NCI-H2196 (cell line): ENCODE data around the gene SCAMP3.
"Not testable (repeated sequence)": the region's sequence is repeated elsewhere in the genome, so short reads cannot be mapped to it uniquely, and the experiment has no call there.

Source experiments
- DNase-seq: peaks from one replicate; lab custom pipeline; 2025; ENCODE audit not compliant: unreplicated experiment; lab: John Stamatoyannopoulos, UW

Gene SCAMP3

DNA sequence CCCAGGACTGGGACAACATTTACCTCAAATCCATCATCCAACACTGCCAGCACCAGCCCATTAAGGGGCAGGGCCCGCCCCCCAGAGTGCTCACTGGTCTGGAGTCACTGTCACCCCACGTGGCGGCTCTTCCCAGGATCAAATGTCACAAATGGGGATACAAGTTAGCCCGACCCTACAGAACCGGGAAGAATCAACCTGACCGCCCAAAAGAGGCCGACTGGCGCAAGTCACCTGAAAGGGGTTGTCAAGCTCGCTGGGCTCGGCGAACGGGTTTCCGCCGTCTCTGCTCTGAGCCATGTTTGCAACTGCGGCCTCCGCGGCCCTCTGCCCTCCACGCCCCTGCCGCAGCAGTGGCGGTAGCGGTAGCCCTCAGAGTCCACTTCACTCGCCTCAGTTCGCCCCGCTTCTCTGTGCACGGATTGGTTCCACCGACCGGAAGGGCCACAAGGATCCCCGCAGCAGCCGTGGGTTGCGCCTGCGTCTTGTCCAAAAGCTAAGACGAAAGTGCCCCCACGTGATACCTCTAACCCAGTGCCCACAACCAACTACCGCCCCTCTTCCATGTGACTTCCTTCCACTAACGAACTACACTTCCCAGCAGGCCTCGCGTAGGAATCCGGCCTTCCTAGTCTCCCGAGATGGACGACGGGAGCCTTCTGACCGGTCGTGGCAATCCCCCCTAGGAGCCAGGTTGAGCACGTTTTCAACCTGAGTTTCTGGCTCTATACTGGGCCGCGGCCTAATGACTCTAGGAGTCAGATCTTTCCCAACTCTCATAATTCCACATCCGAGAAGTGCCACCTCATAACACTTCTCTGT, at the start of gene SCAMP3:
Gene SCAMP3, minus strand, starts transcription at position 509 of the 822 bp plus-strand sequence. Its CDS starts 209 bp downstream, at position 300.
- peak; percentile 97 for DNase-seq

DNA sequence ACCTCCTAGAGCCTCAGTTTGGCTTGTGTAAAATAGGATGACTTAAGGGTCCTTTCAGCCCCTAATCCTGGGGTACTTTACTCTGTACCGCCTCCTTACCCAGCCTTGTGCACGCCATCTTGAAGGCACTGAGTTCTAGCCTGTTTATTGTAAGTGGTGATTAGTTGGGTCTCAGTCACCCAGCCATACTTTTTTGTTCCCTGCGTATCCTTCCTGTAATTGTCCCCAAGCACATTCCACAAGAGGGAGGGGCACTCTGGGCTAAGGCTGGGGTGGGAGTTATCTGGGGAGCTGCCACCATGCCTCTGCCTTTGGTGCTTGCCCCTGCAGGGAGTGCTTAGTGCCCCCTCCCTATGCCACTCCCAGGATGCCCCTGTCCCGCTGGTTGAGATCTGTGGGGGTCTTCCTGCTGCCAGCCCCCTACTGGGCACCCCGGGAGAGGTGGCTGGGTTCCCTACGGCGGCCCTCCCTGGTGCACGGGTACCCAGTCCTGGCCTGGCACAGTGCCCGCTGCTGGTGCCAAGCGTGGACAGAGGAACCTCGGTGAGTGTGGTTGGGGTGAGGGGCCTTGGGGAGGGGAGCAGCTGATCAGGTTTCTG, 47.4 kb upstream of the SCAMP3 start:
- DNase-seq: peak; percentile 28

DNA sequence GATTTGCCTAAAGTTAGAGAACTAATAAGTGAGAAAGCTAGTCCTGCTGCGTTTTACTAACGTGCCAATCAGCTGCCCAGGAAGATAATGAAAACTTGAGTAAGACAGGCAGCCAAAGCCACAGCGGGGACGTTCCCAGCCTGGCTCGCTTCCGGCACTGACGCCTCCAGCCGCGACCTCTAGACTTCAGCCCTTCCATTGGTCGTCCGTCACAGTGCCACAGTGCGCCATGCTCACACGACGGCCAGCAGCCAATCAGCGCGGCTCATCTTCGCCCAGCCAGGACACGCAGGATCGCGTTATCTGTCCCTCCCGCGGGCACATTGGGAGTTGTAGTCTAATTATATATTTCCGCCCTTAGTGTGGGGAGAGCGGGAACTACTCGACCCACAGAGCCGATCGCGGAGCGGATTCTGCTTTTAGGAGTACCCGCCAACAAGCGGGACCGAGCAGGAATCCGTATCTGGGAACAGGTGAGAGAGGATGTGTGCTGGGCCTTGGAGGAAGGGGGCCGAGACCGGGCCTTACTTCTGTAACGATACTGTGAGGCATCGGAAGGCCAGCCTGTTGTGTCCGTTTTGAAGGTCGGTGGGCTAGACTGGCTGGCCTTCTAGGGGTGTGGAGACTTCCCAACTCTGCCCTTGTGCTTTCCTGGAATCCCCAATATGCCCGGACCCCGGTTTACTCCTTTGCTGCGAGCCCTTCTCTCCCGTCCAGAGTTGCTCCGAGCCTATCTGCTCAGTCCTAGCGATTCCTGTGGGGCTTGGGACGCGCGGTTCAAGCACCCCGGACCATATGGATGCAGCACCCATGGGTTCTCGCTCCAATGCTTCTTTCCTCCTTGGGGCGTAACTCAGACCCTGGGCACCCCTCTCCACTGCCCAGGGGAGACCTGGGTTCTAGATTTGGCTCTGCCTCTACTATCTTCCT, 46.6 kb upstream of the SCAMP3 start, which contains the start of gene FDPS:
Gene FDPS, plus strand, starts transcription at position 374 of the 930 bp plus-strand sequence. CDS start 924 bp downstream, outside the sequence.
- peak; percentile 98 for DNase-seq

DNA sequence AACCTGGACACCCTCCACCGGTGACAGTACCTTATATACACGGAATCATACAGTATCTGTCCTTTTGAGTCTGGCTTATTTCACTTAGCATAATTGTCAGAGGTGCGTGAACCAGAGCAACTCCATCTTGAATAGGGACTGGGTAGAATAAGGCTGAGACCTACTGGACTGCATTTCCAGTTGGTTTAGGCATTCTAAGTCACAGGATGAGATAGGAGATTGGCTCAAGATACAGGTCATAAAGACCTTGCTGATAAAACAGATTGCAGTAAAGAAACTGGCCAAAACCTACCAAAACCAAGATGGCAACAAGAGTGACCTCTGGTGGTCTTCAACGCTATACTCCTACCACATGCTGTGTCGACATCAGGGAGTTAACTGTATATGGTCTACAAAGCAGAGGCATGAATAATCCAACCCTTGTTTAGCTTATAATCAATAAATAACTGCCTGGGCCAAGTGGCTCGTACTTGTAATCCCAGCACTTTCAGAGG, 45.1 kb upstream of the SCAMP3 start:
- DNase-seq: no peak

DNA sequence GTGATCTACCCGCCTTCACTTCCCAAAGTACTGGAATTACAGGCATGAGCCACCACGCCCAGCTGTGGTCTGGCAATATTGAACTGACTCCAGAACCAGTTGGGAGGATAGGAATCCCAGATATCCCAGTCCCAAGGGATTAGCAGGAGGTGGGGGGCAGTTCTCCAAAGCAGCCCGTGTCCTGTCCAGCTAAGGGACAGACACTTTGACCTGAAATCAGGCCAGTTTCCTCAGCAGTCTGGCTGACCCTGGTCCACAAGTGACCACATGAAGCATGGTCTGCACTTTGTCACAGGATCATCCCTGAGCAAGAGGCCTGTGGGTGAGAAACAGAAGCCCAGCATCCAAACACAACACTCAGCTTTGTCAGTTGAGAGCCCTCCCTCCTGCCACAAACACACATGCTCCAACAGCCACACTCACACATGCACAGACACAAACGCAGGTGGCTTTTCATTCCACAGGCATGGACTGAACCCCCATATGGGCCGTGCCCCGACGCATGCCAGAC, 43.8 kb upstream of the SCAMP3 start:
- DNase-seq: no peak

DNA sequence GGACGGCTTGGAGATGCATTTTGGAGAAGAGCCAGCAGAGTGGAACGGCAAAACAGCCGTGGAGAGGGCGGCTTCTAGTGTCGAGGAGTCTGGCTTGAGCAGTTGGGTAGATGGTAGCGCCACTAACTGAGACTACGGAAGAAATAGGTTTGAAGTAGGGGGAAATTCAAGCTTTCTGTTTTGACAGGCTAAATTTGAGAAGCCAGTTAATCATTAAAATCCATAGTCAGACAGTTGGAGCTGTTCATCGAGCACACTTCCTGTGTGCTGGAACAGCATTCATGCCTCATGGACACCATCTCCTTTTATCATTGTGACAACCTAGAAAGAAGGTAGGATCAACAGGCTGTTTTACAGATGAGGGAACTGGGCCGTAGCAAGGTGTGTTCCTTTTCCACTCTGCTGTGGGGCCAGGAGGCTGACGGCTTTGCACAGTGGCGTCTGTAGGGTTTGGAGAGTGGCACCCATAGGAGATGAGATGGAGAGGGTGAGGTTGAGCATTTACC, 42.5 kb upstream of the SCAMP3 start:
- no peak for DNase-seq

DNA sequence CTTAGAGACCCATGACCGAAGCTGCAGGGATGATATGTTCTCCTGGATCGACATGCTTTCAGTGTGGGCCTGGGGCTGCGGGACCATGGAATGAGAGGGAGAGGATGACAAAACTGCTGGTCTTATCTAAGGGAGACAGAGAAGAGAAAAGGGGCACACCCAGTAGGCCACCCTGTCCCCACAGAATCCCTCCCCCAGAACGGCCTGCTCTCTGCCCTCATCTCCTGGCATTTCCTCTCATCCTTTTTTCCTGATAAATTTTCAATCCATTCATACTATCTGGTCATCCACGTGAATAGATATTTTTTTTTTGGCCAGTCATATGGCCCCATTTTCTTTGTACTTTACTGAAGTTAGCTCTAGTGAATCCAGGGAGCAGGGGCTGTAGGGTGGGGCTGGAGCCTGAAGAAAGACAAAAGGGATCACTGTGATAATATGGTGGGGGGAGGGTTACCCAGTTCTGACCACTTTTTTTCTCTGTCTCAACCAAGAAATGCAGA, 39.2 kb upstream of the SCAMP3 start, which contains the start of gene PKLR:
Gene PKLR, minus strand, starts transcription at position 97 of the 500 bp plus-strand sequence. Its CDS starts 43 bp downstream, at position 54.
- DNase-seq: no peak

DNA sequence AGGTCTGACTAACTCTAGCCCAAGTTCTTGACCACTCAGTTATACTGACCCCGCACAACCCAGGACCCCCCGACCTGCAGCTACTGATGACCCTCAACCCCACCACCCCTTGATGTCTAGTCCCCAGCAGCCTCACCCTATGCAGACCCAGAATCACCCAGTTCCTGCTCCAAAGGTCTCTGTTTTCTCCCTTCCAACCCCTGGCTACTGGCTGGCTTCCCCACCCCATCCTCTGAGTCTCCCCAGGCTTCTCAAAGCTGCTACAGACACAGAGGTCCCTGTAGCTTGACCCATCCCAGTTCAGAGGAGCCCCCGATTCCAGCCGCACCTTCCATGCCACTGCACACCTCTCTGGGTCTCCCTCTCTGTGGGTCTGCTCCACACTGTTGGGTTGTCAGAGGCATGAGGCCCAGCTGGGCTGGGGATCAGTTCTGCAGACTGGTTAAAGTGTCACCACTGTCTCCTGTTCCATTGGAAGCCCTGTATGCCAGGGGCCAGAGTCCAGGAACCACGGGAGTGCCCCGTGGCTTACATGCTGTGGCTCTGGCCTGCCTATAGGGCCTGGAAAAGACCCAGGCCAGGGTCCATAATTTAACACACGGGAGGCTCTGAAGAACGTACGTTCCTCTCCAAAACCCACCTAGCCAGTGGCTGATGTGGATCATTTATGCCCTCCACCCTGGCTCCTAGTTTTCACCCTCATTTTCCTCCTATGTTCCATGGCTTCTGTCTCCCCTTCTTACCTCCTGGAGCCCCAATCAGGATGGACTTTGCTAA, 38.6 kb upstream of the SCAMP3 start:
- DNase-seq: no peak

DNA sequence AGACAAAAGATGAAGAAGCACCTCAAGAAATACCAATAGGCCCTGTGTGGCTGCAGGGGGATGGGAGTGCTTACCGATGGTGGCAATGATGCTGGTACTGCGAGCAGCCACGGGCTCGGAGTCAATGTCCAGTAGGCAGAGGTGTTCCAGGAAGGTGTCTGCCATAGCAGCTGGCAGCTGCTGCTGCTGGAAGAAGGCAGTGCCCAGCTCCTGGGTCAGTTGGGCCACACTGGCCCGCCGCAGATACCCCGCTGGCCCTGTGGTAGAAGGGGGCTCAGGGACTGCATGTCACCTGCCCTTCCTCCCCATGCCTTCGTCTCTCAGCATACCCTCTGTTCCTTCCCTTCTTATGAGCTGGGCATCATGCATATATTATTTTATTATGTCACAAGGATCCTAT, 37.9 kb upstream of the SCAMP3 start:
- DNase-seq: no peak

DNA sequence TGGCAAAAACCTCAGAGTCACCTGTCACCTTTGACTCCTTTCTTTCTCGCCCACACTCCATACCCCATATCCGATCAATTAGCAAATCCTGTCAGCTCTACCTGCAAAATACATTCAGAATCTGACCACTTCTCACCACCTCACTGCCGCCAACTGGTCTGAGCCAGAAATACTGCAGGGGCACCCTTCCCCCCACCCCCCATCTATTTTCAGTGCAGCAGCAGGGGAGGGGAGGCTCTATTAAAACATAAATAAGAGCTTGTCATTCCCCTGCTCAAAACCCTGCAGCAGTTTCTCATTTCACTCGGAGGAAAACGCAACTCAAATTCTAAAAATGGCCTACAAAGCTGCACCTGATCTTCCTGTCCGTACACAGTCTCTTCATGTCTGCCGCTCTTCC, 35.2 kb upstream of the SCAMP3 start:
- no peak for DNase-seq

DNA sequence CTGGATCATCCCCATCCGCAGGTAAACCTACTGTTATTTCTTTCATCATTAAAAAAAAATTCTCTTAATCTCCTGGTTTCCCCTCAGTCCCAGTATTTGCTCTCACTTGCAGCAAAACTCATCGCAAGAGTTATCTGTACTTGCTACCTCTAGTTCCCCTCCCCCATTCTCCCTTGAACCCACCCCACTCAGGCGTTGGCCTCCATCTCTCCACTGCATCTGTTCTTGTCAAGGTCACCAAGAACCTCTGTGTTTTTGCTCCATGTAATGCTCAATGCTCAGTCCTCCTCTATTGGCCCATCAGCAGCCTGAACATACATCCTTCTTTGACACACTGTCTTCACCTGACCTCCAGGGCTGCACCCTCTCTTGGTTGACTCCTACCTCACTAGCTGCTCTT, 34.5 kb upstream of the SCAMP3 start:
- no peak for DNase-seq

DNA sequence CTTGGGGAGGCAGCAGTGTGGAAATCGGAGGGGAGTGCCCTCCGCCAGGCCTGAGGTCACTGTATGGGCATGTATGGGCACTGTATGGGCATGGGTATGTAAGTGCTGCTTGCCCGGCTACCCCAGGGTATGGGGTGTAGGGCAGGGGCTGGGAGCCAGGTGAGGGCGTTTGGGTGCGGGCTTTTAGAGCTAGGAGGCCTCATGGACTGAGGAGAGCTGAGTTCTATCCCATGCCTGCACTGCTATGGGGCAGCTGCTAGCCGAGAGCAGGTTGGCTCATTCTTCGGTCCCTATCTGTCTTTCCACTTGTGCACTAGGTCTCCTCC, 33.7 kb upstream of the SCAMP3 start:
- no peak for DNase-seq

DNA sequence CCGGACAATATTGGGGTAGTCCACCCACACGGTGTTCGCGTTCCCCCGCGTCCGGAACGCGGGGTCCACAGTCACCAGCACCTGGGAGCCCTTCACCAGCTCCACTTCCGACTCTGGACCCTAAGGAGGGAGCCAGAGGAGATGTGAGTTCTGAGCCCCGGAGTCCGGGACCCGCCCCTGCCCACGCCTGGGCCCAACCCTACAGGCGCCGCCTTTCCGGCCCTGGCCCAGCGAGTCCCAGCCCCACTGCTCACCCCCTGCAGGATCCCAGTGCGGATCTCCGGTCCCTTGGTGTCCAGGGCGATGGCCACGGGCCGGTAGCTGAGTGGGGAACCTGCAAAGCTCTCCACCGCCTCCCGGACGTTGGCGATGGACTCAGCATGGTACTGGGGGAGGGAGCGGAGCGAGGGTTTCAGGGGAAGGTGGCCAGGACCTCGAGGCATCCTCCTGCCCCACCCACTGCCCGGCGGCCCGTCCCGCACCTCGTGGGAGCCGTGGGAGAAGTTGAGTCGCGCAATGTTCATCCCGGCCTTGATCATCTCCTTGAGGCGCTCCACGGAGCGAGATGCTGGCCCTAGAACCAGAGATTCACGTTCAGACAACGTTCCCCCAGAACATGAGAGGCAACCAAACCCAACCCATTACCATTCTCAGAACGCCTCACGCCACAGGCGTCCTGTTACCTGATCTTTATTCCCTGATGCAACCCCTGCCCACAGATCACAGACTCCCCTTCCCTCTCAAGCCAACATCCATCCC, 33.2 kb upstream of the SCAMP3 start:
- DNase-seq: no peak

DNA sequence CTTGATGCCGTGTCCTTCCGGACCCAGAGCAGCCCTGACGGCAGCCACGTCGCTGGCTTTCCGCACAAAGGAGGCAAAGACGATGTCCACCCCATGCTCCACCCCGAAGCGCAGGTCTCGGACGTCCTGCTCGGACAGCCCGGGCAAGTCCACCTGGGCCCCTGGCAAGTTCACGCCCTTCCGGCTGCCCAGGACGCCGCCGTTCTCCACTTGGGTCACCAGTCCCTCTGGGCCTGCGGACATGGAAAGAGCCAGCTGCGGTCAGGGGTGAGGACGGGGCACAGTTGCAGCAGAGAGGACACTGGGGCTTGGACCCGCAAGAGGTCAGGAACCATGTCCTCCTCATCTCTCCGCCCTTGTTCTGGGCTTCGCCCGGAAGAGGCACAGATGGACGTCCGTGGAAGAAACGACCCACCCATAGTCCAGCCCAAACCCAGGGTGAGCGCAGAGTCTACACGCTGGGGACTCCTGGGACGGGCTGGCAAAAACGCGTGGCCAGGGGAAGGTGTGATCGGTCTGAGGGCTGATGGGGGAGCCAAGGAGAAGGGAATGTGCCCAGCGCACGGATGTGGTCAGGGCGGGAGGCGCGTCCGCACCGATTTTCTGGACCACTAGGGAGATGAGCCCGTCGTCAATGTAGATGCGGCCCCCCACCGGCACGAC, 32.5 kb upstream of the SCAMP3 start:
- DNase-seq: no peak

DNA sequence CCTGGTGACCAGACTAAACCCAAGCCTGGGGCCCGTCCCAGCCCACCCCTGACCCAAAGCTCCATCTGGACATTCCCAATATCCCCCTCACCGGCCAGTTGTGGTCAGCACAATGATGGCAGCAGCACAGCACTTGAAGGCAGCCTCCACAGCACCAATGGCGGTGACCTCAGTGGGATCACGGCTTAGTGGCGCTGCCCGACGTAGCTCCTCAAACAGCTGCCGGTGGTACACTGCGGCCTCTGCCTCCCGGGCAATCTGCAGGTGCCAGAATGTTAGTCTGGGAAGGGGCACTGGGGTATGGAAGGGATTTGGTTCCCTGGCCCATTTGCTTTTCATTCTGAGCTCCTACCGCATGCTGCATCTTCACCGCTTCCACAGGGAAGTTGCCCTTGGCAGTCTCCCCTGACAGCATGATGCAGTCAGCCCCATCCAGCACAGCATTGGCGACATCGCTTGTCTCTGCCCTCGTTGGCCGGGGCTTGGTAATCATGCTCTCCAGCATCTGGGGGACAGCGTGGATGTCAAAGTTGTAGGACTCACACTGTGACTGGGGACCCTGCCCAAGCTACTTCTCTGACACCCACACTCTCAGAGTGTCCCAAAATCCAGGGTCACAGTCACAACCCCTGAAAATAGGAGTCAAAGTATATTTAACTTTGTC, 31.1 kb upstream of the SCAMP3 start:
- no peak for DNase-seq

DNA sequence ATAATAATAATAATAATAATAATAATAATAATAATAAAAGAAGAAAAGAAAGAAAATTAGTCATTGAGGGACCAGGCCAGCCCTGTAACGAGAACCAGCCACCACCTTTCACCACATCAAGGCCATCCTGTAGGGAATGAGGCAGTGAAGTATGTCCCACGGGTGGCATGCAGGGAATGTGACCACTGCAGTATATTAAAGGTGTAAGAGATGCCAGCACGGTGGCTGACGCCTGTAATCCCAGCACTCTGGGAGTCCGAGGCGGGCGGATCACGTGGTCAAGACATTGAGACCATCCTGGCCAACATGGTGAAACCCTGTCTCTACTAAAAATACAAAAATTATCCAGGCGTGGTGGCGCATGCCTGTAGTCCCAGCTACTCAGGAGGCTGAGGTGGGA, 28.8 kb upstream of the SCAMP3 start:
- DNase-seq: not testable (repeated sequence)

DNA sequence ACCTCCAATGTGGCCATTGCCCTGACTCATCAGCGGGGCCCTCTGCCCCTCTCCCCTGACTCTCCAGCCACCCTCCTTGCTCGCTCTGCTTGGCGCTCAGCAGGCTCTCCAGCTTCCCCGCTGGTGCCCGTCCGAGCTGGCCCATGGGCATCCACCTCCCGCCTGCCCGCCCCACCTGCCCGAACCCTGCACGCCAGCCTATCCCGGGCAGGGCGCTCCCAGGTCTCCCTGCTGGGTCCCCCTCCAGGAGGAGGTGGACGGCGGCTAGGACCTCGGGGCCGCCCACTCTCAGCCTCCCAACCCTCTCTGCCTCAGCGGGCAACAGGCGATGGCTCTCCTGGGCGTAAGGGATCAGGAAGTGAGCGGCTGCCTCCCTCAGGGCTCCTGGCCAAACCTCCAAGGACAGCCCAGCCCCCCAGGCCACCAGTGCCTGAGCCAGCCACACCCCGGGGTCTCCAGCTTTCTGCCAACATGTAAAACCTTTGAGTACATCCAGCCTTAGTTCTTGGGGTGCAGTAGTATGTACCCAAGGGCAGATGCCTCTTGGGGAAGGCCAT, 25.9 kb upstream of the SCAMP3 start:
- no peak for DNase-seq

DNA sequence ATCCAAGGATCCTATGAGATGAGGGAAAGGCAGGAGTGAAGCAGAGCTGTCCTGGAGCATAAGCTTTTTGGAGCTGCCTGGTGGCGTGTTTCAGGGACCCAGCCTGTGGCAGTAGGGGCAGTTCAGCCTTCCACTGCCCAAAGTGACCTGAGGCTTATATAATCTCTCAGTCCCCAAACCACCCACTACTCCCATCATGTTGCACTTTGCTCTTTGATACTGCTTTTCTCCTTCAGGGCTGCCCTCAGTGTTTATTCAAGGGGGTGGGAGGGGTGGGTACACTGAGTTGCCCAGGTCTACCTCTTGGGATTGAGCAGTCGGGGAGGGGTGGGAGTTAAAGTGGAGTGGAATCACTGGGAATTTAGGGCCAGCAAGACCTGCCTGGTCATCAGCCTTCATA, 24.4 kb upstream of the SCAMP3 start:
- no peak for DNase-seq
